Measurements from ENCODE around the gene LGR5.

The LGR5 gene

DNA sequence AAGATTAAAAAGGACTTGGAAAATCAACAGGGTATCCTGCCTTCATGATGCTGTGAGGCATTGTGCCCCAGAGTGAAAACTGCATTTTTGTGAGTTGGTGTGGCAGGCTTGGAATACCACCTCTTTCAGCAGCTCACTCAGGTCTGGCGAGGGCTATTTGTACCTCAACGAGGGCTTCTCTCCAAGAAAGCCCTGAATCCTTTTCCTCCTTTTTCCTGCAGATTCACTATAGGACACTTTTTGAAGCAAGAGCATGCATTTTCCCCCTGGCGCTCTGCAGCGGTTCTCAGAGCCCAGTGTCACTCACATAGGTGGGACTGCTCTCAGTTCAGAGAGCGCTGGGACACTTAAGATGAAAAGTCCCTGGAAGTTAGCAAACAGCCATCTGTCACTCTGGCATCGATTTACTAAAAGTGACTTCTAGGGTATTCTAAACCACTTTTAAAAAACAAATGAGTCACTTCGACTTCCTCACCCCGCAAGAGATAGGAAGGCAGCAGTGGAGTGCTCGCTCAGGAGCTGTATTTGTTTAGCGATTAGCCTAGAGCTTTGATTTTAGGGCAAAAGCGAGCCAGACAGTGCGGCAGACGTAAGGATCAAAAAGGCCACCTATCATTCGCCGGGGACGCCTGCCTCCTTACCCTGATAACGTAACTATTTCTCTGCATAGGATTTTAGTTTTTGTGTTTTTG, 782 bp upstream of the LGR5 start:
- DNase-seq: no peak

- no peak for DNase-seq
Observed at GRCh38 chr12:71439362-71439612, 311 bp upstream of the LGR5 start.

- no peak for DNase-seq
Observed at GRCh38 chr12:71440345-71440762, 756 bp downstream of the LGR5 start.

DNA sequence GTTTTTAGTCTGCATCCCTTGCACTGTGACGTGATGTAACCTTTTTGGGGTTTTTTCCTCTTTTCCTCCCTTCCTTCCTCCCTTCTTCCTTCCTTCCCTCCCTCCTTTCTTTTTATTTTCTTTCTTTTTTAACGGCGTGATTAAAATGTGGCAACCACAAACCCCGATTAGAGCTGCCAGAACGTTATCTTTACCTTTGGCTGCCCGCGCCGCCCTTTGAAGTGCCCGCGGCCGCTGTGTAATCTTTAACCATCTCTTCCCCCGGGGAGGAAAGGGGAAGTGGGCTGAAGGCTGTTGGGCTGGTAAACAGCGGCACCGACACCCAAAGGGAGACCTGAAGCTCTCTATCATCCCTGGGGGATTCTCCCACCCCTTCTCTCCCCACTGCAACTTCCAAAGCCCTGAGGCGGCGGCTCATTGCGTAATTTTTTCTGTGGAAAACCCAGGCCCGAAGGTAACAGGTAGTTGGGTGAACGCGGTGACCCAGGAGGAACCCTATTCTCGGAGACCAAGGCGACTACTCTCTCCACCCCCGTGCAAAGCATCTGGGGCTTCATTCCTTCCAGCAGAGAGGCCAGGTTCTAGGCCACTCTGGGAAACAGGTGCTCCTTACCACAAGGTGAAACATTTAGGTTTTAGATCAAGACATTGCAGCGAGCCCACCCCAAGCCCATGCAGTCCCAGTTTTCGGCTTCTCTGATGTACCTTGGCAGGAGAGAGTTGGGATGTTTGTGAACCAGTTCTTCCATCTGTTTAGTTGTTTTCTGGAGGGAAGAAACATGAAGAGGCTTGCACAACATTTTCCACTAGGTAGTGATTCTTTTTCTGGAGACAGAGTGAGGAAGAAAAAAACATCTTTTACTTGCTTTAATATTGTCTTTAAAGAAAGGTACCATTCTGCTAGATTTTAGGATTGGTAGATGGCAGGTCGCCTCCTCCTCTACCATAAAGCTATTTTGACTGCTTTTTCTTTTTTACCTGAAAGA, 1.5 kb downstream of the LGR5 start:
- no peak for DNase-seq

- no peak for DNase-seq
Observed at GRCh38 chr12:71441836-71442566, 2.4 kb downstream of the LGR5 start.

DNA sequence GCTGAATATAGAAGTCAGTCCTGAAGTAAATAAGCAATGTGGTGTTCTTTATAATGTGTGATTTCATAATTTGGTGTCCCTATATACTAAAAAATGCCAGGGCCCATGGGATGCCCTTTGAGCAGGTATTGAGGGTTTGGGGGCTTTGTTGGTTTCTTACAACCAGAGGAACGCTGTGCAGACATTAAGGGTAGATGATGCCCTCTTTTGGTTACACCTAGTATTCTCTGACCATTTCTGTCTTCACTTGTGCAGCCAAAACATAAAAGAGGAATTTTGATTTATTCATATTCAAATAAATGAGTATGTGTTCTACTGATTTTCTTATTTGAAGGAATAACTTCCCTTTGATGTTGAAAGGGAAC, 3.0 kb downstream of the LGR5 start:
- no peak for DNase-seq

DNA sequence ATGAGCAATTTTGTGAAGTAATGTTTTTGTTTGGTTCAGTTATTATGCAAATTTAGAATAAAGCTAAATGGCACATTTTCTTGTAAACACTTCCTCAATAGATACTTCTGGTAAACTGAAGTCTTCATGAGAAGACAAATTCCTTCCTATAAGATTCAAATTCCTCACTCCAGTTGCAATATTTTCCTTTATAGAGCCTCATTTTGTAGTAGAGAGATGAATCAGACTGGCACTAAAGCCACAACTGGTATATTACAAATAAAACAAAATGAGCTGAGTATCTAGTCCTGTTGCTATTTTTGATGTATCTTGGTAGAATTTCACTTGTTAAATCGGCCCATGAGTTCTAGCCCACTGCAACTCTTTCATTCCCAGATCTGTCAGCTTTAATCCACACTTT, 5.5 kb downstream of the LGR5 start:
- DNase-seq: no peak

DNA sequence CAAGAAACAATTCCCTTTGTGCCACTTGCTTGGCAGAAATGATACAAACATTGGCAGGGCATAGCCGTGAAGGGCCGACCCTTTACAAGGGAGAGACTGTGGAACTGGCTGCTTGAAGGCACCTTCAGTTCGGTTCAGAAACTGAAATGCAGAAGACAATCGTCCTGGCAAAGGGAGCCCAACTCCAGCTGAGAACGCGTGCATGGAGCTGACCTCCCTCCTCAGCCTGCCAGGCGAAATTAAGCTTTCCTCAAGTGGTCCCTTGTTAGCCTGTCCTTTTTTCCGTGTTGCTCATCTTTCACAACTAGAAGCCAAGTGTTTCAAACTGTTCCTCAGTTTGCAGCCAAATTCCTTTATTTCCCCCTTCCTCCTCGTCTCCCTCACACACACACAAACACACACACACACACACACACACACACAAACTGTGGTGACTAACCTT, 8.1 kb downstream of the LGR5 start:
- DNase-seq: no peak

DNA sequence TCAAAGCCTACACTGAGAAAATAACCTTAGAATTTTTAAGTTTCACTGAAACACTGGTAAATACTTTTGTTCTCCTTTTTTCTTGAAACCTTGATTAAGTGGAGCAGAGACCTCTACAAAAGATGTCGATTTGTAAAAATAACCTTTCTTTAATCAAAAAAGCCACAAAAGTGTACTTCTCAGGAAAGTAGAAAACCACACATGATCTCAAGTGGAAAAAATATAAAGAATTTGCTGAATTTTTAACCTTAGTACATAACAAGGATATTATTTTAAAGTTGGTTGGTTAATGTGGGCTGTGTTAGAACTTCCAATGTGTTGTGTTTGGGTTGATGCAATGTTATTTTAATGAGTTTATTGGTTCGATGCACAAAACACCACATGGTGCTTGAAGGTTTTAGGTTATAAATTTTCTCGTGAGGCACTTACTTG, 8.6 kb downstream of the LGR5 start:
- no peak for DNase-seq

DNA sequence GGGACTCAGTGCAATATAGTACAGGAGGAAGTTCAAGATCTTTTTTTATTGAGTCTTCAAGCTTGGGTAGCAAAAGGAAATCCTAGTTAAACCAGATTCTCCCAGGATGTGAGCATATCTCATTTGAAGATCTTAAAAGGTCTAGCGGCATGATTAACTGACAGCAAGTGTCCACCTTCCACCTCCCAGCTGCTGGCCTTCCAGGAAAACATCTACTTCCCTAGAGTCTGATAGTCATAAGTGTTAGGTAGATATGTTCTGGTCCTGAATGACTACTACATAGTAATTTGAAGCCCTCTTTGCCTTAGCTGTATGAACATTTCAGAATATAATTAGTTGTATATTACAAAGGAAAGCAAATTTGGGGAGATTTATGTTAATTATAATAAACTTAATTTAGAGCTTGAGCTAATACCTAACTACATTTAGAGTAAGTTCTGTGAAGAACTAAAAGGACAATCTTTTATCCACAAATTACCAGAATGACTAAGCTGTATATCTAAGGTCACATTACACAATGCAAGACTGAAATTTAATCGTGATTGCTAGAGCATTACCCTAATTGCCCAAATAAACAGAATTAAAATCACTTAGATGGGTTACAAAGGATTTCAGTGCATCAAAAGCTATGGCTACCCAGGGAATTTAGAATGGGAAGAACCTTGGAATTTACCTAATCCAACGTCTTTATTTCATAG, 9.9 kb downstream of the LGR5 start:
- no peak for DNase-seq

GRCh38 chr12:71452006-71452405, 12.4 kb downstream of the LGR5 start:
- DNase-seq: no peak

DNA sequence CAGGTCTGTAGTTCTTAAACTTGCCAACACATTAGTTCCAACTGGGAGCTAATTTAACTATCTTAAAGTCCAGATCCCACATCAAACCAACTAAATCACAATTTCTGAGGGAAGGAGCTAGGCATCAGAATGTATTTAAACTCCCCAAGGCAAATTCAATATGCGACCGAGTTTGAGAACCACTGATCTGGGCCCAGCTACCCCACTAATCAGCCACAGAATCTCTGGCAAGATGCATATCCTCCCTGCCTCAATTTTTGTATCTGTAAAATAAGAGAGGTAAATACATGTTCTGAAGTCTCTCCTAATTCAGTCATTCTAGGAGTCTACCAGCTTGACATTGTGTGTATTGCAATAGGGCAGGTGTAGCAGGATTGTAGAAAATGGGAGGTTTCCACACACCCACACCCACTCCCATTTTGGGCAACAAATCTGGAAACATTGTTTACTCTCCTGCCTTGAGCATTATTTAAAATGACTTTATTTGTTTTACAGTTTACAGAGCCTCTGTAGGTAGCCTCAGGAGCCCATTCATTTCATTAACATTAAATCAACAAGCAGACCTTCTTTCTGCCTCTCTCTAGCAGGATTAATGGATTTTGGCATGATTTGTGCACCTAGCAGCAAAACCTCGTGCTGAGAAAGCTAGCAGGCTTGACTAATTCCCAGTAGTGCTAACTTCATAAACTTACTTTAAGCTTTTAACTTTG, 15.6 kb downstream of the LGR5 start:
- DNase-seq: no peak

DNA sequence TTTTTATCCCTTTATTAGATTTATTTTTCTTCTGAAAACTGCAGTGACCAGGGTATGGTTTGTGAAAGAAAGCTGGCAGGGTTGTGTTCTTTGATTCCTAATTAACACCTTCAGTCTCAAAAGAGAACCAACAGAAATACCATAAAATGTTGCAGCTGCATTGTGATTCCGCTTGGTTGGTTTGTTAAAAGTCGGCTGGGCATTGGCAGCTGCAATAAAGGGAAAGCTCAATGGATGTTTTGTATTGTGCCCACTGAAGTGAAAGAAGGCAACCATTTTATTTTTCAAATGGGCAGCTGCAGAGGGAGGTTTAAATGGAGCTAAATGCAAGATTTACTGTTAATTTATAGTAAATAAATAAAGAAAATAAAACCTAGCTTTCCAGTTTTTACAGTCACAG, 16.7 kb downstream of the LGR5 start:
- no peak for DNase-seq

DNA sequence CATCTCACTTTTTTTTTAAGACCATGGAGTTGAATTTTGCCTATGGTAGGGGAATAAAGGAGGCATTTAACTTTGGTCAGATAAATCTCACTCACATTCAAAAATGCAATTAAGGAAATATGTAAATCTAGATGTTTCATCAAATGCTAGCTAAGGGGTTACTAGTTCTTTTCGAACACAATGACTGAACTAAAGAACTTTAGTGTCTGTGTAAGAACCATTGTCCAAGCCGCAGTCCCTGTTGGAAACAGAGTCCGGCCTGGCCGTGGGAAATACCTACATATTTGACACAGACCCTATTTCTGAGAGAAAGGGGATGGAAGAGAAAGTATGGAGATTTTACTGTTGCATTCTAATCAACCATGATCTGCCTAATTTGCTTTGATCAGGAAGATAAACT, 17.4 kb downstream of the LGR5 start:
- DNase-seq: no peak

- DNase-seq: no peak
Observed at GRCh38 chr12:71460318-71460717, 20.7 kb downstream of the LGR5 start.

DNA sequence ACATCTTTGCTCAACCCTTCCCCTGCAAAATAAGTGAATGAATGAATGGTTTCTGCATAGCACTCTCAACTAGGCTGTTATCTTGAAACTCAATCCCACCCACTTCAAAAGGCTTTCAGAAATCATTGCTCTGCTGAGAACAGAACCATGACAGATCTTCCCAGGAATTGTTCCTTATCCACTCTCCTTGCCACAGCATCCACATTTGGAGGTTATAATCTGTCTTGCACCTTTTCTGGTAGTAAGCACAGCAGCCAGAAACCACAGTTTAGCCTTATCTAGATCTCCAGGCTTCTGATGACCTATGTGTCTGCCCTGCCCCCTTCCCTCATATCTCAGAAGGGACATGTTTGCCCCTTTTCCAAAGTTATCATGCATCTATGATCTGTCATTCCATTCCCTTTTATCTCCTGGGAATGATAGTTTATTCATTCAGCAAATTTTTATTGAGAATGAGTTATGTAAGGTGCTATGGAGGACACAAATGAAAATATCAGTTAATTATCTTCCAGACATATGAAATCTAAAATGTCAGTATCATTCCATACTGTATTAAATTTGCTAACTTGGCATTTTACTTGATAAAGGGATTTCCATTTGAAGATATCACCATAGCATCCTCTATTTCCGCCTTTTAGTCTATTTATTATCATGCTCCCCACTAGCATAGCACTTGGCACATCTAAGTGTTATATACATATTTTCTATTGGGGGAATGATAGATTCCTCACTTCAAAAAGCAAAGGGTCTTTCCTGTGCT, 21.4 kb downstream of the LGR5 start:
- no peak for DNase-seq

DNA sequence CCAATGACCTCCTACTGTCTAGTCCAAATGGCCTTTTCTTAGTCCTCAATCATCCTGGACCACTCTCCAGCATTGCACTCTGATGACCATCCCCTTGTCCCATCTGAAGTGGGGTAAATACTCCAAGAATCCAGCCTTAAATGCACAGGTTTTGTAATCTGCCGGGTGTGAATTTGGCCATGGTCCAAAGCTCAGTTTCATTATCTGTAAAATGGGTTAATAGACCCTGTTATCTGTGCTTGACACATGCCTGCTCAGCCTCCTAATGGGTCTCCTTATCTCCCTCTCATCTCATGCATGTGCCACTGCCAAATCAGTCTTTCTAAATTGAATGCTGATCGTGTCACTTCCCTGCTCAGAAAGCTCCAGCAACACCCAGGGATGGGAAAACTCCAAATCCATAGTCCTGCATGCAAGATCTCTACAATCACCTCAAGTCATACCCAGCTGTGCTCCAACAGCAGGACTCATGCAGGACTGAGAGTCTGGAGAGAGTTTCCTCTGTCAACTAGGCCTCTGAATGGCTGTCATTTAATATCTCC, 22.3 kb downstream of the LGR5 start:
- no peak for DNase-seq

DNA sequence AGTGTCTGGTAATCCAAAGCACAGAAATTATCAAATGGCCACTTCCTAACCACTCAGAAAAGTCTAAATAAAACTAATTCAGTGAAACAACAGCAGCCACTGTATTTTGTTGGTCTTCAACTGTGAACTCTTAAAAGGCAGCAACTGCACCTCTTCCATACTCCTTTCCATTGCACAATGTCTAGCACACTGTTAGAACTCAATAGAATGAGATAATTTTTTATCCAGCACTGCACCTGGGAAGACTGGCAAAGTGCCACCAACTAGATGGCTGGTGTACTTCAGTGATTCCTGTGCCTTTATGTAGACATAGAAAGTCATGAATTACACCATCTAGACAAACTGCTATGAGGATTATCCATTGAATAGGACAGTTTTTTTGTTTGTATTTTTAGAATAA, 26.2 kb downstream of the LGR5 start:
- no peak for DNase-seq

DNA sequence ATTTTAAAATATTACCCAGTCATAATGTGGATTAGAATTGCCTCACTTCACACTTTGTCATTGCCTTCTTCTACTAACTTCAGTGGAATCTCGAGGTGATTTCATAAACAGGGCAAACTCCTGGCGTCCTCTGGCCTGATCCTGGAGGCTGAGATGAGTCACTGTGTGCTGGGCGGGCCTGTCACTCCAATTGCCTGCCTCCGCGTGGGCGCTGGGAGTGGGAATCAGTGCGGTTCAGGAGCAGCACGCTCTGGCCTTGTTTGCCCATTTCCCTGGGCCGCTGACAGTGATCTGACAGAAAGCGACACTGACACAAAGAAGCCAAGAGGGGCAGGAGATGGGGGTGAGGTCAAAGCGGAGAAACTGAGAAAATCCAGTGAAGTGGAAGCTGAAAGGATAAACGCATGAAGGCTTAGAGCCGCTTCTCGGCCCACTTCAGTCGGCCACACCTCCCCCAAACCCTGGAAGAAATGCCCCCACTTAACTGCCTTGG, 29.7 kb downstream of the LGR5 start:
- no peak for DNase-seq

GRCh38 chr12:71472441-71472911, 32.9 kb downstream of the LGR5 start:
- no peak for DNase-seq

DNA sequence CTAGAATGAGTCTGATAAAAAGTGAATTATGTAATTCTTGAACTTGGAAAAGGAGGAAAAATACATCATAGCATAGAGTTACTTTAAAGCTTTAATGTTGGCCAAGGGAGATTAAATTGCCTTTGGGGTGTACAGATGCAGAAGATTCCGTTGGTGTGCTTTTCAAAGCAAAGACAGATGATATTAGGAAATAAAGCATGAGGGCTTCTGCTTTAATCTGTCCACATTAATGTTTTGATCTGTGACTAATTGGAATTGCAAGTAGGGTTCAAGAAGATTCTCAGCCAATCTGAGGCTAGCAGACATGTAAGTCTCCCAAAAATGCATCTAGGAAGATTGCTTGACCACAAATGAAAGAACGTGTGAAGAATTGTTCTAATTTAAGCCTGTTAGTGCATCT, 35.2 kb downstream of the LGR5 start:
- DNase-seq: no peak
